Kidney (tissue), 14 donors: ENCODE results near the gene THUMPD2. TPM values are rescaled to one million over a fixed set of nuclear protein-coding genes. Genes with fewer than 3 reads are reported as not detected.

Source experiments
- DNase-seq, 5 donors: peaks; one replicate each; pipeline ENCODE4 v3.0.0-alpha.2; 2013 to 2020
- FAIRE-seq: peaks from 2 replicates; lab custom pipeline; 2012; peaks lifted over from hg19 to GRCh38; lab: Jason Lieb, UNC
- H3K27ac ChIP-seq, 2 donors: one replicate each; pipeline ENCODE4 v1.7.0; 2013; ENCODE audit warnings: low read depth in 2 of 2, low read length in 2 of 2, inconsistent platforms in 1 of 2
- H3K27me3 ChIP-seq: one replicate; pipeline ENCODE4 v1.7.1; 2013; ENCODE audit warnings: low read length, inconsistent platforms; ENCODE audit not compliant: control insufficient read depth, insufficient read depth
- H3K36me3 ChIP-seq, 3 donors: one replicate each; pipeline versions ENCODE4 v1.7.0 to v1.7.1; 2013; ENCODE audit warnings: low read length in 3 of 3, control low read depth in 1 of 3, inconsistent platforms in 1 of 3; ENCODE audit not compliant: insufficient read depth in 3 of 3, control insufficient read depth in 2 of 3
- H3K4me1 ChIP-seq, 3 donors: one replicate each; pipeline versions ENCODE4 v1.7.0 to v1.7.1; 2013; ENCODE audit warnings: low read length in 3 of 3, inconsistent platforms in 1 of 3, low read depth in 1 of 3; ENCODE audit not compliant: control insufficient read depth in 2 of 3, insufficient read depth in 2 of 3
- H3K4me3 ChIP-seq, 3 donors: one replicate each; pipeline versions ENCODE4 v1.7.0 to v1.8.1; 2013; ENCODE audit warnings: low read length in 3 of 3, control low read depth in 1 of 3, inconsistent platforms in 1 of 3
- H3K9ac ChIP-seq, 3 donors: one replicate each; pipeline versions ENCODE4 v1.7.0 to v1.7.1; 2013; ENCODE audit warnings: low read length in 3 of 3, control low read depth in 1 of 3, inconsistent platforms in 1 of 3
- H3K9me3 ChIP-seq, 3 donors: one replicate each; pipeline versions ENCODE4 v1.7.0 to v1.7.1; 2013; ENCODE audit warnings: low read length in 3 of 3, control low read depth in 1 of 3, inconsistent platforms in 1 of 3; ENCODE audit not compliant: control insufficient read depth in 2 of 3, insufficient read depth in 1 of 3
- intact Hi-C: fragments of 100-400 bp; cut with DNase I; formaldehyde crosslinking; loops from one replicate; pipeline ENCODE4 v1.11.1; 2022
- polyA plus RNA-seq: library from polyadenylated mRNA; stranded (reverse); fragments of 350-450 nt; fragmentation: Illumina TruSeq; extraction: RNeasy Lipid Tissue Mini Kit (QIAGEN cat#74804); gene quantifications from one replicate; pipeline ENCODE4 v1.2.3, GENCODE V29; 2014; ENCODE audit warnings: low read depth, low replicate concordance; ENCODE audit not compliant: insufficient read depth
- total RNA-seq: library from RNA; stranded (reverse); fragmentation: NEBNext Ultra II Directional; extraction: Animal tissue kit (Norgen Biotek cat#: 25700); gene quantifications from one replicate; pipeline ENCODE4 v1.2.1, GENCODE V29; 2021
- TF ChIP-seq, protein P1 (sequence below): IDR thresholded peaks from 3 replicates; pipeline ENCODE4 v1.5.1; 2012; ENCODE audit warnings: mild to moderate bottlenecking, moderate library complexity, borderline replicate concordance; ENCODE audit not compliant: insufficient read depth; ENCODE audit errors: extremely low read depth
- donor health status: control.
- donor health status: control.
- donor health status: control.
- donor health status: control.
- donor health status: control.
- donor health status: DM: yes; HTN: yes; CAD: no.
- donor health status: Normal renal cell carcinoma (clear cell type).

Gene THUMPD2
- total and polyA plus RNA-seq, 2 donors from 2014 or later: 9.2 to 14.1 TPM

GRCh38 chr2:39778233-39778632 lies 825 bp downstream of the THUMPD2 start:
- TF ChIP-seq, protein P1, sequence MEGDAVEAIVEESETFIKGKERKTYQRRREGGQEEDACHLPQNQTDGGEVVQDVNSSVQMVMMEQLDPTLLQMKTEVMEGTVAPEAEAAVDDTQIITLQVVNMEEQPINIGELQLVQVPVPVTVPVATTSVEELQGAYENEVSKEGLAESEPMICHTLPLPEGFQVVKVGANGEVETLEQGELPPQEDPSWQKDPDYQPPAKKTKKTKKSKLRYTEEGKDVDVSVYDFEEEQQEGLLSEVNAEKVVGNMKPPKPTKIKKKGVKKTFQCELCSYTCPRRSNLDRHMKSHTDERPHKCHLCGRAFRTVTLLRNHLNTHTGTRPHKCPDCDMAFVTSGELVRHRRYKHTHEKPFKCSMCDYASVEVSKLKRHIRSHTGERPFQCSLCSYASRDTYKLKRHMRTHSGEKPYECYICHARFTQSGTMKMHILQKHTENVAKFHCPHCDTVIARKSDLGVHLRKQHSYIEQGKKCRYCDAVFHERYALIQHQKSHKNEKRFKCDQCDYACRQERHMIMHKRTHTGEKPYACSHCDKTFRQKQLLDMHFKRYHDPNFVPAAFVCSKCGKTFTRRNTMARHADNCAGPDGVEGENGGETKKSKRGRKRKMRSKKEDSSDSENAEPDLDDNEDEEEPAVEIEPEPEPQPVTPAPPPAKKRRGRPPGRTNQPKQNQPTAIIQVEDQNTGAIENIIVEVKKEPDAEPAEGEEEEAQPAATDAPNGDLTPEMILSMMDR: no peak
- Histone ChIP-seq H3K36me3 (no peaks in the 10 kb centered on the region), H3K9me3 (no peaks in the 10 kb centered on the region), H3K27me3 (no peaks in the 10 kb centered on the region), H3K4me3 (peak overlapping the region; percentile 69), H3K27ac (peak overlapping the region in 1 of 2 donors; percentile 84), H3K9ac (peak overlapping the region; percentile 66 to 74 (median 67)), H3K4me1 (peaks cover 0 to 12% (median 0%) of the 10 kb centered on the region in 3 donors)
- intact Hi-C loops: no loop called here
- FAIRE-seq (no peak), DNase-seq (peak in 1 of 5 donors; percentile 30)

- no peaks in the 10 kb centered on the region for H3K27me3 ChIP-seq
- intact Hi-C loops: no loop called here
- H3K9ac ChIP-seq: no peak overlapping the region
- H3K27ac ChIP-seq: no peak overlapping the region
- FAIRE-seq (no peak), DNase-seq (no peak)
- TF ChIP-seq, protein P1: no peak
- H3K4me3 ChIP-seq: no peak overlapping the region
- peaks cover 0 to 7% (median 0%) of the 10 kb centered on the region in 3 donors for H3K36me3 ChIP-seq
- no peaks in the 10 kb centered on the region for H3K9me3 ChIP-seq
- peaks cover 0 to 8% (median 0%) of the 10 kb centered on the region in 3 donors for H3K4me1 ChIP-seq
Measured at GRCh38 chr2:39772812-39773152, 6.3 kb downstream of the THUMPD2 start.

- Histone ChIP-seq H3K9ac (no peak overlapping the region), H3K36me3 (peaks cover 0 to 7% (median 0%) of the 10 kb centered on the region in 3 donors), H3K9me3 (no peaks in the 10 kb centered on the region), H3K27ac (no peak overlapping the region), H3K4me3 (no peak overlapping the region), H3K27me3 (no peaks in the 10 kb centered on the region), H3K4me1 (peaks cover 0 to 8% (median 0%) of the 10 kb centered on the region in 3 donors)
- TF ChIP-seq, protein P1: no peak
- no peak for FAIRE-seq
- intact Hi-C loops: no loop called here
- DNase-seq: no peak
Measured at GRCh38 chr2:39772086-39772811, 6.8 kb downstream of the THUMPD2 start.
